NCI-H2196 treated with DMSO at 0.1 percent for 48 hours (cell line): ENCODE data around the gene PAX8.

Experiments
- DNase-seq: peaks from one replicate; lab custom pipeline; 2025; ENCODE audit not compliant: unreplicated experiment; lab: John Stamatoyannopoulos, UW

Gene PAX8

DNA sequence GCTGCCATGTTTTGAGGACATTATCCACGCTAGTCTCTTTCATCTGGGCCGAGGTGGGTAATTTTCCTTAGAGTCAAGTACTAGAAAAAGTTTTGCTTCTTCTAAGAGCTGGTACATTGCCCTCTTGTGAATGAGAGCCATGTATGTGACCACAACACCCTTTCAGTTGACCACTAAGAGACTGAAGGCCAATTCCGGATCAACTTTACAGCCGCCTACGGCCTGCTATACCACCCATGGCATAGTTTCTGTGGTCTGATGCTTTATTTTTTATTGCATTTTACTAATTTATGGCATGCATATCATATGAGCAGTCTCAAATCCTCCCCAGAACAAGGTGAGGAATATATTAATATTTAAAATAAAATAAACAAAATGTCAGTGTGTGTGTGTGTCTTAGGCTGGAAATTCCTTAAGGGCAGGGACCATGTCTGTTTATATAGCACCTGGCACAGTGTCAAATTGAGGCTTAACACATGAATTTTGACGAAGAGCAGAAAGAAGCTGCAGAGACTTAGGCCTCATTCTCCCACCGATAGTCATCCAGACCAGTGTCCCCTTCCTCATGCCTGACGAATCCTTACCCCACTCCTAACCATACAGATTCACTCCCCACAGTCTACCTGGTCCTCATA is 69.6 kb downstream of the PAX8 start:
- DNase-seq = no peak

GRCh38 chr2:113208396-113208795 is 70.3 kb downstream of the PAX8 start:
- DNase-seq = no peak

- DNase-seq = no peak
Observed at GRCh38 chr2:113207021-113207420, 71.7 kb downstream of the PAX8 start.

DNA sequence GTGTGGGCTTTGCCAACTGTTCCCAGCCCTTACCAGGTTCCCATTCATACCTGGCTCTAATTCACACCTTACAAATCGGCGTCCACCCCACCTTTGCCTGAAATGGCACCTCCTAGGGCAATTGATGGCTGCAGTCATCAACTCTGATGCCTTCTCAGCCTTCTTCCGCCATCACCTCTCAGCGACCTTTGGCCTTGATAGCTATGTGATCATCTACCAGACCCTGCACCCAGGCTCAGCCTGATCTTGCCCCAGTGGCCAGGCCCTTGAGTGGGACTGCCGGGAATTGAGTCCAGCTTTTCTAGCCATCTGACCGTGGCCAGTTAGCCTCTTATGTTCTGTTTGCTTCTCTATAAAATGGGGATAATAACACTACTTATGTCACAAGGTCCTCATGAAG is 72.5 kb downstream of the PAX8 start:
- DNase-seq = no peak

DNA sequence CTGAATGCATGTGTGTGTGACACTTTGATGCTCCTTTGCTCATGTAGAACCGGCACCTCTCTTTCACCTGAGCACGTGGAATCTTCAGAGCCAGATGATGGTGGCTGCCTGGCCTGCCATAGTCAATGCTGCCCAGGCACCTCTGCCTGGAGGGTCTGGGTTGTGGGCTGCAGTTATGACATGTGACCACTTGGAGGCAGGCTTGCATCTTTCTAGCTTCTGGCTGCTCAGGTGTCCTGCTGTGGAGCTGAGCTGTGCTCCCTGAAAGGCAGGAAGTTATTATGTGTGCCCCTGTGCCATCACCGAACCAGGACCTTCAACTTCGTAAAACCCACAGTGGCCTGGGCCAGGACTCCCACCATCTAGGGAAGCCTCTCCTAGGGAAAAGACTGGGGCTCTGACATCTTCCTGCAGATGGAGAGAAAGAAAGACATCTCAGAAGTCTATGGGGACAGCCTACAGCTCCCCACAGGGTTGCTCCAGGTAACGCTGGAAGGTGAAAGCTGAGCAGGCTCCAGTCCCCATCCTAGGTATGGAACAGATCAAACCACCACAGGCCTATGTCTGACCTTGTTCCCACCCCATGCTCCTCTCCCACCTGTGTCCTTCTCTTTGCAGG is 74.7 kb downstream of the PAX8 start:
- DNase-seq = peak; percentile 57

- DNase-seq = no peak
Observed at GRCh38 chr2:113203217-113203530, 75.5 kb downstream of the PAX8 start.

DNA sequence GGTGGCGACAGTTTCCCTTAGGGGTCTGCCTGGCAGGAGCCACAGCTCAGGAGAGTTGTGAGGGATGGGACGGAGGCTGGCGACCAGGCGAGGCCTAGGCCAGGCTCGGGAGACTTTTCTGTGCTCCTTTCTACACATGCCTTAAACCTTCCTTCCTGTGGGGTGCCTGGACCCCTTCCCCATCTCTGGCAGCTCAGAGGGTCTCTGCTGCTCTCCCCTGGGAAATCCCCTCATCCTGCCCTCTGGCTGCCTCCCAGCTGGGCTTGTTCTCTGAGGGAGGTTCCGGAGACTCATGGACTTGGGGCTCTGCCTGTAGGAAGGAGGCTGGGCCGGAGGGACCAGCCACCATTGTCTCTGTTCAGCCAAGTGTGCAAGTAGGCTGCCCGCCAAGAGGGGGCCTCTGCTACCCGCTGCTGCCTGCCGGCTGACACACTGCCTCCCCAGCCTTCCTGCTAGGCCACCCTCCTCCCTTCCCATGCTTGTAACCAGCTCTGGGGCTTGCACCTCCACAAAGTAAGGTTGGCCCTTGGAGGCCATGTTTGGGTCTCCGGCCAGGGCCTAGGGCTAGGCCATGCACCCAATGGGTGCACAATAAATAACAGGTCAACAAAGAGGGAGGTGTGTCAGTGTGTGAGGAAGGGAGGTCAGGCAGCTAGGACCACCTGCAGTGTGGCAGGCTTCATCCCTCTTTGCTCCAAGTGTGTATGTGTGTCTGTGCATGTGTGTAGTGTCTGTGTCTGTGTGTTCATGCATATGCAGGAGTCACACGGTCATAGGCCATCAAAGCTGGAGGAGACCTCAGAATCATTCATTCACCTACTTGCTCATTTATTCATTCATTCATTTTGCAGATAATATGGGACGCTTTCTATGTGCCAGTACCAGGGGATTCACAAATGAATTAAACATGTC is 76.2 kb downstream of the PAX8 start:
- no peak for DNase-seq

- DNase-seq = no peak
Observed at GRCh38 chr2:113201496-113202304, 77.0 kb downstream of the PAX8 start.

GRCh38 chr2:113200736-113201490 is 77.8 kb downstream of the PAX8 start:
- DNase-seq = no peak

- DNase-seq = no peak
Observed at GRCh38 chr2:113200236-113200635, 78.5 kb downstream of the PAX8 start.

- DNase-seq = peak; percentile 77
Observed at GRCh38 chr2:113198790-113199612, 79.7 kb downstream of the PAX8 start.

DNA sequence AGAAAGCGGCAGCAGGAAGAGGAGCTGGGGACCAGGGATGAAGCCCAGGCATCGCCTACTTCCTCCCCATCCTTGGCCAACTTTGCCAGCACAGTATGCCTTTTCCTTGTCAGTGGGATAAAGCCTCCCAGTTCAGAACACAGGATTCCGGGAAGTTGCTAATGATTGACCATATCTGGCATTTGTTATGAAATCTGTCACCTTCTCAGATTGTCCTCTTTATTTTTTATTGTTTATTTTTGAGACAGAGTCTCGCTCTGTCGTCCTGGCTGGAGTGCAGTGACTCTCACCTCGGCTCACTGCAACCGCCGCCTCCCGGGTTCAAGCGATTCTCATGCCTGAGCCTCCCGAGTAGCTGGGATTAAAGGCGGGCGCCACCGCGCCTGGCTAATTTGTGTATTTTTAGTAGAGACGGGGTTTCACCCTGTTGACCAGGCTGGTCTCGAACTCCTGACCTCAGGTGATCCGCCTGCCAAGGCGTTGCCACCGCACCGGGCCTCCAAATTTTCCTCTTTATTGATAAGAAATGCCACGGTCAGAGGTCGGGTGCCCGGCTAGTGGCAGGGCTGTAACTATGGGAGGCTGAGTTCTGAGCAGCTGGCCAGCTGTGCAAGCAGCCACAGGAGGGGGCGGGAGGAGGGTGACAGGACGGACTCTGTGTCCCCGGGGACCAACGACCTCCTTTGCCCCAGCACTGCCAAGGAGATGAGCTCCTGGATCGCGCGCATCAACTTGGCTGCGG is 80.5 kb downstream of the PAX8 start:
- no peak for DNase-seq

GRCh38 chr2:113197347-113198047 is 81.2 kb downstream of the PAX8 start:
- DNase-seq = no peak

- no peak for DNase-seq
Observed at GRCh38 chr2:113196839-113197238, 81.9 kb downstream of the PAX8 start.

- no peak for DNase-seq
Observed at GRCh38 chr2:113195923-113196501, 82.7 kb downstream of the PAX8 start.

- DNase-seq = no peak
Observed at GRCh38 chr2:113192459-113193100, 86.1 kb downstream of the PAX8 start.

- DNase-seq = no peak
Observed at GRCh38 chr2:113190871-113191270, 87.8 kb downstream of the PAX8 start.

DNA sequence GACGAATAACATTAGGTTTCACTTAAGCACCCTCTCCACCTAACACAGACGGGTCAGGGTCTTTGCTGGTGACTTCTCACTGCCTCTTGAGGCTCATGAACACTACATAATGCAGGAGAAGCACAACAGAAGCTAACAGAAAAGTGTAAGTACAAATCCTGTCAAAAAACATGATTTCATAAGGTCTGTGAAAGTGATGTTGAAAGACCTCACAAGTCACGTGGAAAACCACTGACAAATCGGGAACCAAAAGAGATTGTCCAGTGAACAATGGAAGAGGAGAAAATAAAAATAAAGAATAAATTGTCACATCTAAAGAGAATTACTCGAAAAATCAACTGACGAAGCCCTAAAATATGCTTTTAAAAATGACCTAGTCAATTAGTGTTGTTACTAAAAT is 91.0 kb downstream of the PAX8 start:
- no peak for DNase-seq
